ENCODE results near the gene FUOM. TPM values are rescaled to one million over a fixed set of nuclear protein-coding genes. Genes with fewer than 3 reads are reported as not detected.
"Not testable (repeated sequence)": the region's sequence is repeated elsewhere in the genome, so short reads cannot be mapped to it uniquely, and the experiment has no call there.

The FUOM gene
- total and polyA plus RNA-seq, 2 experiments from 2014 or later = 30.8 to 33.9 TPM

- H3K36me3 Mint-ChIP-seq (ENCODE audit: low read depth) = peaks cover 62% of the 10 kb centered on the region
- H3F3A ChIP-seq (replicated peaks; ENCODE audit: low read depth); DNase-seq (ENCODE audit: low spot score); H2AFZ ChIP-seq; H3K4me1 ChIP-seq (ENCODE audit: insufficient read depth); H3K79me2 ChIP-seq (replicated peaks; ENCODE audit: insufficient read depth); H3K9me2 ChIP-seq (ENCODE audit: insufficient read depth); H3K4me1 Mint-ChIP-seq; H3K27me3 ChIP-seq (ENCODE audit: insufficient read depth); H3K27ac ChIP-seq (ENCODE audit: low read depth); H3K4me3 Mint-ChIP-seq; H3K4me3 ChIP-seq; H3K27me3 Mint-ChIP-seq (ENCODE audit: insufficient read depth, low read depth, poor library complexity); ATAC-seq; H4K20me1 ChIP-seq (replicated peaks; ENCODE audit: insufficient read depth); H3K27ac Mint-ChIP-seq; H3K36me3 ChIP-seq (ENCODE audit: insufficient read depth); H3K4me2 ChIP-seq; H3K9me3 Mint-ChIP-seq: not testable (repeated sequence)
Measured at GRCh38 chr10:133367461-133367860, 9.6 kb upstream of the FUOM start.

GRCh38 chr10:133366751-133367150, 8.9 kb upstream of the FUOM start:
- H3K36me3 ChIP-seq (ENCODE audit: insufficient read depth) = no peaks in the 10 kb centered on the region

More at GRCh38 chr10:133366751-133367150, 8.9 kb upstream of the FUOM start:
- H3K27me3 Mint-ChIP-seq (ENCODE audit: insufficient read depth, low read depth, poor library complexity) = peaks cover 2% of the 10 kb centered on the region
- no peaks in the 10 kb centered on the region for H3K79me2 ChIP-seq (replicated peaks; ENCODE audit: insufficient read depth)
- H3K4me3 ChIP-seq = no peak overlapping the region
- no peaks in the 10 kb centered on the region for H3K4me1 ChIP-seq (ENCODE audit: insufficient read depth)
- peaks cover 69% of the 10 kb centered on the region for H3K36me3 Mint-ChIP-seq (ENCODE audit: low read depth)
- no peaks in the 10 kb centered on the region for H3K4me1 Mint-ChIP-seq
- no peaks in the 10 kb centered on the region for H3K27me3 ChIP-seq (ENCODE audit: insufficient read depth)
- no peaks in the 10 kb centered on the region; the same call in 1 of the 2 replicates for H3F3A ChIP-seq (replicated peaks; ENCODE audit: low read depth)
- H2AFZ ChIP-seq = no peak overlapping the region
- H3K27ac ChIP-seq (ENCODE audit: low read depth) = no peak overlapping the region
- H3K9me2 ChIP-seq (ENCODE audit: insufficient read depth) = no peaks in the 10 kb centered on the region
- ATAC-seq (no peak), DNase-seq (ENCODE audit: low spot score) (no peak)
- H3K27ac Mint-ChIP-seq = no peak overlapping the region
- no peaks in the 10 kb centered on the region for H3K9me3 Mint-ChIP-seq
- TF ChIP-seq EZH2 (IDR thresholded peaks at IDR 0.05; ENCODE audit: low read depth, unreplicated experiment) (no peak), POLR2AphosphoS5 (IDR thresholded peaks at IDR 0.05; ENCODE audit: low read depth) (no peak), STAT1 (IDR thresholded peaks at IDR 0.05; ENCODE audit: unreplicated experiment) (no peak), REST (IDR thresholded peaks at IDR 0.05; ENCODE audit: unreplicated experiment) (no peak), ZNF114 (CRISPR knock-in tag; IDR thresholded peaks at IDR 0.05) (no peak), ETS1 (IDR thresholded peaks at IDR 0.05) (no peak), CREB1 (CRISPR knock-in tag; IDR thresholded peaks at IDR 0.05; ENCODE audit: low read depth) (no peak)
- no peak overlapping the region for H3K4me3 Mint-ChIP-seq
- H4K20me1 ChIP-seq (replicated peaks; ENCODE audit: insufficient read depth) = peaks cover 4% of the 10 kb centered on the region; the same call in 1 of the 2 replicates
- H3K4me2 ChIP-seq = no peak overlapping the region

Data from GM23338 (cell line).